DMS53 treated with DMSO at 0.1 percent for 48 hours (cell line): ENCODE measurements around the gene DAPK2.
A peak's percentile ranks its signal among the peaks of the same experiment; 100 is the strongest.

ENCODE experiments used
- DNase-seq: peaks from one replicate; lab custom pipeline; 2025; ENCODE audit not compliant: unreplicated experiment; lab: John Stamatoyannopoulos, UW

The DAPK2 gene

DNA sequence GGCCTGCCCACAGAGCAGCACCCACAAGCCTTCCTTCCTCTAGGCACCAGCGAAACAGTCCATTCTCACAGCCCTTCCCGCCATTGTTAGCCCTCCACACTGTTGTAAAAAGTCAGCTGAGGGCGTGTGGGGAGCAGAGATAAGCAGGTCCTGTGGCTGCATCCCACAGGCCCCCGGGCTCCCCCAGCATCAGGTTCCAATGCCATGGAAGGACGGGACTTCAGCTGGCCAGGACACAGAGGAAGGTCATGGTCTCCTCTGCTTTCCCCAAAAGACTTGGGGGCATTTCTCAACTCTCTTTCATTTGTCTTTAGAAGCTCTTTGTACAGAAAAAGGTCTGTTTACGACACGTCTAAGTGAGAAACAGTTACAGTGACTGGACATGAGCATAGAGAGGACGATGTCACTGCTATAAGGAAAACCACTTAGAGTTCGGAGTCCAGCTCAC is 127.4 kb downstream of the DAPK2 start:
- no peak for DNase-seq

DNA sequence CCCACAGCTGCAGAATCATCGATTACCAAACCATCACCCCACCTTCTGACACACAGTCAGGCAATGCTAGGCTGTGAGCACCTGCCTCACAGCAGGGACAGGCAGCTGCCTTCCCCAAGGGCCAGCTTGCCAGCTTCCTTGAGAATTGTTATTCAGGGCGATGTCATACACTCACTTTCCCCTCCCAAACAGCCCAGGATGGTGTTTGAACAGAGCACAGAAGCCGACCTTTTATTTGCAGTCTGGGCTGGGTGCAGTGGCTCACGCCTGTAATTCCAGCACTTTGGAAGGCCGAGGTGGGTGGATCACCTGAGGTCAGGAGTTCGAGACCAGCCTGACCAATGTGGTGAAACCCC is 128.0 kb downstream of the DAPK2 start:
- peak; percentile 60 for DNase-seq

DNA sequence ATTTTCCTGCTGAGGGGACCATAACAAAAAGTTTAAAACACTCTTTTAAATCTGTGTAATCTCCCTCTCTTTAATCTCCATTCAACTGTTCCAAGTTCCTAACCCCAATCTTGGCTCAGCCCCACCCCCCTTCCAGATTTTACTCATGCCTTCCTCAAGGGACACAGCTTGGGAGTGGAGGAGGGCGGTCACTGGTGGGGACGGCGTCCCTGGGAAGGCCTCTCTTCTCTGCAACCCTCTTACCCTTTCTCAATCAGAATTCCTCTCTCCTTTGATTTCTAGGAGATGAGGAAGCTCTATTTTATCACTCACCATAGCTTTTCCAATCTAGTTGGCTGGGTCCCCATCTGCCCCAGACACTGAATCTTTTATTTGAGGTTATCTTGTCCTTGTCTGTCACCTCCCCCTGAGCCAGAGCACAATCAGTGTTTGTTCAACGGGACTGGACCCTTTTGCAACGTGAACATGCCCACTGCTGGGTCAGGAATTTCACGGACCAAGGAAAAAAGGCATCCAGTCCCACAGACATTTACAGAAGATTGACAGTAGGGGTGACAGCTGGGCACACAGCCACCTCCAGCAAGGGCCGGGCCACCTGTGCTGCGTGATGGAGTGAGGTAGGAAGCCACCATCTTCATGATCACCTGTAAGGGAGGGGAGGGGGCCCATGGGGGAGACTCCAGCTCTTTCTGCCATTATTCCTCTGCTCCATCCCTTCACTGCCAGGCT is 128.5 kb downstream of the DAPK2 start:
- no peak for DNase-seq

DNA sequence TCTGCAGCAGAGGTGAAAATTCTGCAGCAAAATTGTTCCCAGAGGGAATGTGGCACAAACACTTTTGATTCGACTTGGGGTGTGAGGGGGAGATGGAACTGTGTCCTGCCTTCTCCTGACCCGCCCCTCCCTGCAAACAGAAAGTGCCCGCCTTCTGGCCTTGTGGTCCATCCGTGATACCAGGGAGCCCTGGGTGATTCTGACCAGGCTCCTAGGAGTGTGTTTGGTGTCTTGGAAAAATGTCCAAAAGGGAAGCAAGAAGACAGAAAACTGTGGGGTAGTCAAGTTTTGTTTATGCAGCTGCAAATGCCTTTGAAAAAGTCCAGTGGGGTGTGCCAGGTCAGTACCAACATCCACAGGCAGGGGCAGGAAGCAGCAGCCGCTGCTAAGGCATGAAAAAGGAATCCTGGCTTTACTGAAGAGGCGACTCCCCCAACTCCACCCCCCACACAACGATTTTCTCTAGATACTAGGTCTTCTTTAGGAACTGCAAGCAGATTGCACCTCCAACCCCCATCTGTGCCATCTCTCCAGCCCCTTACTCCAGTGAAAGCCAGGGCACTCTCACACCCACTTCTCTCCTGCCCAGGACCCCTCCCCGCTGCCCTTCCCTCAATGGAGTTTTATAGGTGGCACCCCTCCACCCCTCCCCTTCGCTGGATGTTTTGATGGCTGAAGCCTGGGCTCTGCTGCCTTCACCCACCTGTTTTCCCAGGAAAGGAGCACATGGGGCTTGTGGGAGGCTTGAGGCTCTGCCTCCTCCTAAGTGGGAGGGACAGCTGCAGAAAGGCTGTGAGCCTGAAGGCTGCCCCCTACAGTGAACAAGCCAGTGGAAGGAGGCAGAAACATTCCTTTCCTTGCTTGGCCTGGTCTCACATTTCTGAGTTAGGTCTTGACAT is 130.2 kb downstream of the DAPK2 start:
- no peak for DNase-seq

DNA sequence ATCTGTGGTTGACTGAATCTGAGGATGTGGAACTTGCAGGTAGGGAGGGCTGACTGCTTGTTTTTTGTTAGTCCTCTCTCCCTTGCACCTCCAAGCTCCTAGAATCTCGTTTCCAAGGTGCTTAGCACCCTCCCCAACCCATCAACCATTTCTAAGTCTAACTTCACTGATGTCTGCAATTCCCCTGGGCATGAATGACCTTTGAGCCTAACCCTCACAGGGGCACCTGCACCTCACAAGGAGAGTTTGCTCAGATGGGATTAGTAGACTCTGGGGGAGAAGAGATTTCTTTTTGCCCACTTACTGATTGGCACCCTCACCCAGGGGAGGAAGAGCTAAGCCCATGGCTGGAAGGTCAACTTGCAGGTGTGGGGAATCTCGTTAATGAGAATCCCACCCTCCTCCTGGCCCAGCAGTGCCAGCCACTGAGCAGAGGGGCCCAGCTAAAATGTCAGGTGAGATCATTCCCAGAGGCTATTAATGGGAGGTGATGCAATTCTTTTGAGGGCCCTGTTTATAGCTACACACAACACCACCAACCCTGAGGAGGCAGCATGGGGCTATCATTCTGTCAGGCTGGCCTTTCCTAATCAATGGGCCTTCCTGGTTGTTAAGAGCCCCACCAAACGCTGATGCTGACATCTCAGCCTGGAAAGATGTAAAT is 130.9 kb downstream of the DAPK2 start:
- no peak for DNase-seq

DNA sequence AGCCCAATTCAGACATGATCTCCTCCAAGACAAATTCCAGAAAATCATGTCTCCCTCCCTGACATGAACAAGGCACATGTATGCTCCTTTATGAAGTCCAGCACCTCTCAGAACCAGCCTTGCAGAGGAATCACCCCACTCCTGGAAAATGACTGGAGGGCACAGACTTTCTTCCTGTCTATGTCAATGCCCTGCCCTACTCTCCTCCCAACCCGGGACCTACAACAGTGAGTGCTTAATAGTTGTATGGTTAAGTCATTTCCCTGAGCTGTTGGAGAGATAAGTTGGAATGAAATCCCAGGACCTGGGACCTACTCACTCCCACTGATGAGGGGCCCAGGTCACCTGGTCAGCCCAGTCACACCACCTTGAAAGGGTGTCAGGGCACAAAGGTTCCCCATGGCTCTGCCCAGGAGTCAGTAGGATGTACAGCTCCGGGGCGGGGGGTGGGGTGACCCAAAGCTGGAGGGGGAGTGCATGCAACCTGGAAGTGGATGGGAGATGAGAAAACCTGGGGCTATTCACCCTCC is 132.4 kb downstream of the DAPK2 start:
- no peak for DNase-seq

DNA sequence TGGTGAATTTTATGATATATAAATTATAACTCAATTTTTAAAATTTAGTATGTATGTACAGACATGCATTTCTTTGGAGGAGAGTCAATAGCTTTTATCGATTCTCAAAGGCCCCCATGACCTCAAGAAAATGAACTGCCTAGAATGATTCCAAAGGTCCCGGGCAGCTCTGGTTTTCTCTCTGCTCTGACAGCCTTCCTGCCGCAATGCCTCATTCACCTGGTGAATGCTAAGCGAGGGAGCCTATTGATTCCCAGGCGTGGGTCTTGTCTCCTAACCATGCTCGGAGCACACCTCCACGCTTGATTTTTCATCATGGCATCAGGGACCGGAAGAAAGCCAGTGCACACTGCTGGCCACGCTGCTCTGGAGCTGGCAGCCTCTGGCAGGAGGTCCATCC is 132.9 kb downstream of the DAPK2 start:
- DNase-seq: no peak

DNA sequence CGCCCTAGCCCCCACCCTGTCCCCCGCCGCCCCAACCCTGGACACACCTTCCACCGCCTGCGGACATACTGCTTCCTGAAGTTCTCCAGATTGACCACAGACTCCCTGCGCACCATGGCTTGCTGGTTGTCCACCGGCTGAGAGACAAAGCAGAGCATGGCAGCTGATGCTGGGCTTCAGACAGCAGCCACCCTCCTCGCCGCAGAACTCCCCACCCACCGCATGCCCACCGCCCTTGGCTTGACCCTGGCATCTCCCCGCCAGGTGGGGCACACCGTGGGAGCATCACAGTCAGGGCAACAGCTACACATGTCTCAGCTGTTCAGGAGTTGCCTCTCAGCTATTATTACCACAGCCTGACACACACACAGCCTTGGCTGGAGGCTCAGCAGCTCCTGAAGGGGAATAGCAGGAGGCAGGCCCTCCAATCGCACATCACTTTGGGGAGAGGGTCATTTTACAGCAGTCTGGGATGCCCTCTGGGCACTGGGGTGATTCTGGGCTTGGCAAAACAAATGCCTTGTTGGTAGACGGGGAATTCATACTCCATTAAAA is 134.1 kb downstream of the DAPK2 start:
- DNase-seq: no peak

DNA sequence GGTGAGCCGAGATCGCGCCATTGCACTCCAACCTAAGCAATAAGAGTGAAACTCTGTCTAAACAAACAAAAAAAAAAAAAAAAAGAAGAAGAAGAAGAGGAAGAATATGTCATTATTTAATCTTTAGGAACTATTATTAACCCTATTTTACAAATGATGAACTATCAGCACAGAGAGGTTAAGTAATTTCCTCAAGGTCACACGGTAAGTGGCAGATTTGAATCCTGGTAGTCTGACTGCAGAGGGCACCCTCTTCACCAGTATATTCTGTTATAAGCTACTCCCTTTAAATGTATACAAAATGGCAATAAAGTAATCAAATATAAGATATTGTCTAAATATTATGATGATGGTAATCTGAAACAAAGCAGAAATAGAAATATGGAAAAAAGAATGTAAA is 135.1 kb downstream of the DAPK2 start:
- DNase-seq: no peak

DNA sequence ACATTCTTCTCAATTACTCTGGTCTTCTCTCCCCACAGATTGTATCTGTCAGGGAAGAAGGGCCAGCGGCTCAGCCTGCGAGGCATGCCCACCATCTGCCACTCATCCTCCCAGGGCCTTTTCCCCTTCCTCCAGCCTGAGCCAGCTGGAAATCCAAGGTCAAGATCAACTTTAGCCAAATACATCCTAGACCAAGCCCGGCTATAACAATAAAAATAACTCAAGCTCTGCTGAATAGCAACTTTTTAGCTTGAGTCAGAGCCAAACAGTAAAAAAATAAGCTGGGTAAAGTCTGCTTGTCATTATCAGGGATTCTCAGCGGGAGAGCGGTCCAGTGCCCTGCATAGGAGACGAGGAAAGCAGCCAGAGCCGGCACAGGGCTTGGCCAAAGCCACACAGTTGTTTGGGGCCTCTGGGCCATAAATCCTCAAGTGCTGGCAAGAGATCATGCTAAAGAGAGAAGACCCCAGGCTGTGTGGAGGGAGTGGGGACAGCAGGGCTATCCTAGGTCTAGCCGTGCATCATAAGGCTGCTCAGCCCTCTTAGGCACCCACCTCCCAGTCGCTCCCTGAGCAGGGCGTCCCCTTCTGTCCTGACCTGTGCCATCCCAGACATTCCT is 136.4 kb downstream of the DAPK2 start:
- DNase-seq: no peak

DNA sequence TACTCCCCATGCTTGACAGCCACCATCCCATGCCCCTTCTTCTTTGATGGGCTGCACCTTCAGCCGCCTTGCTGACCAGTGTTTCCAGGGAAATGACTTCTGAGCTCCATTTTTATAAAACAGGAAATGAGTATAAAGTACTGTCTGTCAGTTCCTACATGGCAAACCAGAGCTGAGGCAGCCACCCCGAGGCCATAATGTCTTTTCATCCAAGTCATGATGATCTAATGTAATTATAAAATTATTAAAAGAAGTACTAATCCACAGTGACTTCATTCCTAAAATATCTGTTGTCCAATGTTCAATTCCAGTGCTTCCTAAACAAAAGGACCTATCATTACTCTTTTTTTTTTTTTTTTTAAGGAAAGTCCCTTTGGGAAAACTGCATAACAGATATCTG is 137.3 kb downstream of the DAPK2 start:
- DNase-seq: no peak

DNA sequence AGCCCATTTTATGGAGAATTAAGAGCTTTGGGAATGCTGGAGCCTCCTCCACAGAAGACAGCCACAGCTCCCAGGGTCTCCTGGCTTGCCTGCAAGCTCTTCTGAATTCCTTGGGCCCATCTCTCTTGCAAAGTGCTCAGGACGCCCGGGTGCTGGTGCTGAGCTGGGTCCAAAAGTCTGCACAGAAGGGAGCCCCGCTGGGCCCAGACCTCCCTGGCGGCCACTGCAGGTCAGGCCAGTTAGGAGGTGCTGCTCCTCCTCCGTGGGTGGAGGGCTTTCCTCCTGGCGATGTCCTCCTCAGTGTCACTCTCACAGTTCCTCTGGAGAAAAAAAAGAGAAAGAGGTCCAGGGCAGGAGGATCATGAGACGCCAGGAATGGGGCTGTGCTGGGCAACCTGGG is 138.0 kb downstream of the DAPK2 start:
- DNase-seq: no peak

DNA sequence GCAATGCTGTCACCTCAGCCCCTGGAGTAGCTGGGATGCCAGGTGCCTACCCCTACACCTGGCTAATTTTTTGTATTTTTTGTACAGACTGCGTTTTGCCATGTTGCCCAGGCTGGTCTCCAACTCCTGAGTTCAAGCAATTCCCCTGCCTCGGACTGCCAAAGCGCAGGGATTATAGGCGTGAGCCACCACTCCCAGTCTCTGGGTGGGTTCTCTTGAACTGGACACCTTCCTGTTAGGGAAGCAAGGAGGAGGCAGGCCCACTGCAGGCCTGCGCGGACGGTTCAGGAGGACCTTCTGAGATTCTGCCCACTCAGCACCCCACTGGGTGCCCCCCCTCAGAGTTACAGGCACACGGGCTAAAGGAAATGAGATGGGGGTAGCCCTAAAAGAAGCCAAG is 138.8 kb downstream of the DAPK2 start:
- no peak for DNase-seq

DNA sequence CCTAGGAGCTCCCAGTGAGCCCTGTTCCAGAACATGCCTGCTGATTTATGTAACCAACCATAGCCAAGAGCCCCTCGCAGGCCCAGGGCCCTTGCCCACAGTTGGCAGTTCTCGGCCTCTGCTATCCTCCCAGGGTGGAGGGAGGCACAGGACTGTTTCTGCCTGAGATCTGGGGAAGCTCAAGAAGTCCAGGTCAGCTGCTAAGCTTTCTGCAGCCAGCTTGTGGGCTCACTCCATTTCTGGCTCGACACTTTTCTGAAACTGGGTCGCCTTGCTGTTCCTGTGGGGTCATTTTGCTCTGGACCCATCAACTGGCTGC is 140.1 kb downstream of the DAPK2 start:
- no peak for DNase-seq

DNA sequence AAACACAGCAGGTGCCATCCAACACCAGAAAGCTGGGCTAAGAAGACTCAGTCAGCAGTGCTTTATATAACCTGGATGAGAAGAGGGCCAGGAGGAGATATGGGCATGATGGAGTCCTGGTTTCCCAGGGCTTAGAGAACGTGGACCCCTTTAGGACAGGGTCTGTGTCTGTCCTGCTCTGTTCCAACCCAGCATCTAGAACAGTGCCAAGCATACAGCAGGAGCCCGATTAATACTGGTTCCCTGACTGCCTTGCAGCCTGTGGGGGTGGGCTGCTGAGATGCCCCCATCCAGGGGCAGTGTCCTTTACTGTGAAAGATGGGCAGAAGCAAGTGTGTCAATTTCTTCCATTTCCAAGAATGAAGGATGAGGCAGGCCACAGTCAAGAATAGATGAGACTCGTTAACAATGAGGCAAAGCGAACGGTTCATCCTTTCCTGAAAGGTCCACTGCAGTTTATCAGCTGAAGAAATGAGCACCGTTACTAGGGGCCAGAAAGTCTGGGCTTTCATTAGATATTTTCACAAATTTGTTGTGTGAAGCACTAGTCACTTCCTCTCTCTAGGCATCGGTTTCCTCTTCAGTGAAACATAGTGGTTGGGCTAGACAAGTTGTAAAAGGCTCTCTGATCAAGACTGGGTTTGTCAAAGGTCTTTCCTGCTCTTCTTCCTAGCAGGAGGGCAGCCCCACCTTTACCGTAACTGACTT is 140.6 kb downstream of the DAPK2 start:
- DNase-seq: no peak

DNA sequence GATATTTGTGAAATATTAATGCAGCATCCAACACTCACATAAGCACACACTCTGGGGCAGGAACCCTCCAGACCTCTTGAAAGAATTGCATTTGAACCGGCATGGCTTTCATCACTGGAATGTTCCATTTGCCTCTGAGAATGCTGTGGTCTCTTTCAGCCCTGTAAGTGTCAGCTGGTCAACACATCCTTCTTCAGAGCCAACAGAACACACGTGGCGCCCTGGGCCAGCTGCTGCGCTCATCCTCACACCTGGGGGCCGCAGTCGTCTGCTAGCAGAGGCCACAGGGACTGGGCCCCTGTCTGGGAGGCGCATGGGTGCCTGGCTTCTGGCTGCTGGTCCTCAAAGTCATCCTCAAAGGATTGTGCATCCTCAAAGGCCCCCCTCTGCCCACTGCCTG is 141.2 kb downstream of the DAPK2 start:
- no peak for DNase-seq

DNA sequence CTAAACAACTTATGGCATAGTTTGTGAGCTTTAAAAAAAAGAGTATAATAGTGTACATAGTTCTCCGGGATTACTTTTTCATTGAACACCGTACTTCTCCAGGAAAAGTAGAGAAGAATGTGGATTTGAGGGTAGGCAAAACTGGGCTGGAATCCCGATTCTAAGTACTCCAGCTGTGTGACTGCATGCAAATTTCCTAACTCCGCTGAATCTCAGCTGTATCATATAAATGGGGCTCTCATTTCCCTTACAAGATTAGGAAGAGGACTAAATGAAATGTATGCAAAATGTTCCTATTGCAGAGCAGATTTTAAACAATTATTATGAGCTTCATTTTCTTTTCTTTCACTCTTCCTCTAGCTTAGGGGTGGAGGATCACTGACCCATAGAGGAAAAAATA is 142.2 kb downstream of the DAPK2 start:
- no peak for DNase-seq

DNA sequence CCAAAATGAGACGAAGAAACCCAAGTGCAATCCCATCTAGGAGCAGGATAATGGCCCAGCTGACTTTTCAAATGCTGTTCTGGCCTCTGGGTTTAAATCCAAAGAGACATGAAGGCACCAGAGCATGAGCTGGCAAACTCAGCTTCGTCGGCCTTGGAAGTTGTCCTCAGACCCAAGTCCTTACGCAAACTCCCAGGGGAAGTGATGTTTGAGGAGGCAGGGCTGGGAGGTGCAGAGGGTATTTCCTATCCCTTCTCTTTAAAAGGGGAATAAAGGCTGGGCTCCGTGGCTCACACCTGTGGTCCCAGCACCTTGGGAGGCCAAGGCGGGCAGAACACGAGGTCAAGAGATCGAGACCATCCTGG is 143.6 kb downstream of the DAPK2 start:
- no peak for DNase-seq

DNA sequence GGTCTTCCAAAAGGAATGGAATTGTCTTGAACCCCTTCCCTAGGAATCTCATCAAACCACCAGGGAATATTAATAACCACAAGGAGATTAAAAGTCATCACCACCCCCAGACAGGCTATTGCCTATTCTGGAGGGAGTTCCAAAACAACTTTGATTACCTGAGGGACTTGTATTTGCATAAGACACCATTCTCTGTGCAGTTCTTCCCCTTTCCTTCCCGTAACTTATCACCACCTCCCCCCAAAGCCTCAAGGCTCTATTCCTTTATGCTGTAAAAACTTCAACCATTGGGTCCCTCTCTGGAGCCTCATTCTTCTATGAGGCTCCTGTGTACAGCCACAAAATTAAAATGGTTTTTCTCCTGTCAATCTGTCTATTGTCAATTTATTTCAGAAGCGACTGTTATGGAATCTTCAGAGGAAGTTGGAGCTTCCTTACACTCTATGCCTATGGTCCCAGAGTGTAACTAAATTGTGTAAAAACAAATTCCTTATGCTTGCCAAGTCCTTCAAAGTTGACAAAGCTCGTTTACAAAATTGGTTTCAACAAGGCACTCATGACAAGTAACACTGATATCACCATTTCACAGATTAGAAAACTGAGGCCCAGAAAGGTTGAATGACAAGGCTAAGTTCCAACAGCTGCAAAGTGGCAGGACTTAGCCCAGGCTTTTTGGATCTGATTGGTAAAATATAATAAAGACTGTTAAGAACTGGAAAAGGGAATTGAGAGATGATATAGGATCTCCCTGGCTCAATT is 144.2 kb downstream of the DAPK2 start:
- no peak for DNase-seq

DNA sequence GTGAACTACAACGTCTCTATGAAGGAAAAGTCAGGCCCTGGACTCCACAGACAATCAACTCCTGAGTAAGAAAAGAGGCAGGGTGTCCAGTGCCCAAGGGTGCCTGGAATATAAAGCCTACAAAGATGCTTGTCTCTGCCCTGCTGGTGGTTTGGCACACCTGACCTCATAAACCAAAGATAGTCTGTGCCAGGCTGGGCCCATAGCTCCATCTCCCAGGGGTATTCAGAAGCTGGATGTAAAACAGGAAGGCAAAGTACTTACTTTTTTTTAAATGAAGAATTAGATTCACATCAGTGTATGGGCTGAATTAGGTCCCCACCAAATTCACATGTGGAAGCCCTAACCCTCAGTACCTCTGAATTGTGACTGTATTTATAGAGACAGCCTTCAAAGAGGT is 146.0 kb downstream of the DAPK2 start:
- no peak for DNase-seq
